ENCODE results near the gene LTBP3.
A peak's percentile ranks its signal among the peaks of the same experiment; 100 is the strongest.

The LTBP3 gene

GRCh38 chr11:65505466-65506289, 52.5 kb downstream of the LTBP3 start:
- DNase-seq, result peak; percentile 37

GRCh38 chr11:65504674-65505465, 53.3 kb downstream of the LTBP3 start:
- DNase-seq, result peak; percentile 41

DNA sequence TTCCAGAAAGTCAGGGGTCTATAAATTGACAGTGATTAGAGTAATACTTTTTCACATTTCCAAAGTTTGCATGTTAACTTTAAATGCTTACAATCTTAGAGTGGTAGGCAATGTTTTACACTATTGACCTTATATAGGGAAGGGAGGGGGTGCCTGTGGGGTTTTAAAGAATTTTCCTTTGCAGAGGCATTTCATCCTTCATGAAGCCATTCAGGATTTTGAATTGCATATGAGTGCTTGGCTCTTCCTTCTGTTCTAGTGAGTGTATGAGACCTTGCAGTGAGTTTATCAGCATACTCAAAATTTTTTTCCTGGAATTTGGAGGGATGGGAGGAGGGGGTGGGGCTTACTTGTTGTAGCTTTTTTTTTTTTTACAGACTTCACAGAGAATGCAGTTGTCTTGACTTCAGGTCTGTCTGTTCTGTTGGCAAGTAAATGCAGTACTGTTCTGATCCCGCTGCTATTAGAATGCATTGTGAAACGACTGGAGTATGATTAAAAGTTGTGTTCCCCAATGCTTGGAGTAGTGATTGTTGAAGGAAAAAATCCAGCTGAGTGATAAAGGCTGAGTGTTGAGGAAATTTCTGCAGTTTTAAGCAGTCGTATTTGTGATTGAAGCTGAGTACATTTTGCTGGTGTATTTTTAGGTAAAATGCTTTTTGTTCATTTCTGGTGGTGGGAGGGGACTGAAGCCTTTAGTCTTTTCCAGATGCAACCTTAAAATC, 54.0 kb downstream of the LTBP3 start:
- peak; percentile 74 for DNase-seq

GRCh38 chr11:65503368-65503948, 54.7 kb downstream of the LTBP3 start:
- DNase-seq, result peak; percentile 19

GRCh38 chr11:65502555-65503367, 55.4 kb downstream of the LTBP3 start:
- DNase-seq, result peak; percentile 57

DNA sequence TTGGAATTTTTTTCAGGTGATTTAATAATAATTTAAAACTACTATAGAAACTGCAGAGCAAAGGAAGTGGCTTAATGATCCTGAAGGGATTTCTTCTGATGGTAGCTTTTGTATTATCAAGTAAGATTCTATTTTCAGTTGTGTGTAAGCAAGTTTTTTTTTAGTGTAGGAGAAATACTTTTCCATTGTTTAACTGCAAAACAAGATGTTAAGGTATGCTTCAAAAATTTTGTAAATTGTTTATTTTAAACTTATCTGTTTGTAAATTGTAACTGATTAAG, 55.9 kb downstream of the LTBP3 start:
- DNase-seq, result no peak

- peak; percentile 51 for DNase-seq
Observed at GRCh38 chr11:65501472-65502273, 56.5 kb downstream of the LTBP3 start.

DNA sequence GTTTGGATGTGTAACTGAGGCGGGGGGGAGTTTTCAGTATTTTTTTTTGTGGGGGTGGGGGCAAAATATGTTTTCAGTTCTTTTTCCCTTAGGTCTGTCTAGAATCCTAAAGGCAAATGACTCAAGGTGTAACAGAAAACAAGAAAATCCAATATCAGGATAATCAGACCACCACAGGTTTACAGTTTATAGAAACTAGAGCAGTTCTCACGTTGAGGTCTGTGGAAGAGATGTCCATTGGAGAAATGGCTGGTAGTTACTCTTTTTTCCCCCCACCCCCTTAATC, 57.0 kb downstream of the LTBP3 start:
- DNase-seq, result no peak

GRCh38 chr11:65500387-65501185, 57.6 kb downstream of the LTBP3 start:
- DNase-seq, result peak; percentile 68

GRCh38 chr11:65499713-65500386, 58.3 kb downstream of the LTBP3 start:
- DNase-seq, result no peak

DNA sequence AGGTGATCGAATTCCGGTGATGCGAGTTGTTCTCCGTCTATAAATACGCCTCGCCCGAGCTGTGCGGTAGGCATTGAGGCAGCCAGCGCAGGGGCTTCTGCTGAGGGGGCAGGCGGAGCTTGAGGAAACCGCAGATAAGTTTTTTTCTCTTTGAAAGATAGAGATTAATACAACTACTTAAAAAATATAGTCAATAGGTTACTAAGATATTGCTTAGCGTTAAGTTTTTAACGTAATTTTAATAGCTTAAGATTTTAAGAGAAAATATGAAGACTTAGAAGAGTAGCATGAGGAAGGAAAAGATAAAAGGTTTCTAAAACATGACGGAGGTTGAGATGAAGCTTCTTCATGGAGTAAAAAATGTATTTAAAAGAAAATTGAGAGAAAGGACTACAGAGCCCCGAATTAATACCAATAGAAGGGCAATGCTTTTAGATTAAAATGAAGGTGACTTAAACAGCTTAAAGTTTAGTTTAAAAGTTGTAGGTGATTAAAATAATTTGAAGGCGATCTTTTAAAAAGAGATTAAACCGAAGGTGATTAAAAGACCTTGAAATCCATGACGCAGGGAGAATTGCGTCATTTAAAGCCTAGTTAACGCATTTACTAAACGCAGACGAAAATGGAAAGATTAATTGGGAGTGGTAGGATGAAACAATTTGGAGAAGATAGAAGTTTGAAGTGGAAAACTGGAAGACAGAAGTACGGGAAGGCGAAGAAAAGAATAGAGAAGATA, 59.0 kb downstream of the LTBP3 start, which contains the start of gene MALAT1:
Gene MALAT1 (plus strand): TSS at position 69 of the 736 bp plus-strand sequence.
- DNase-seq, result peak; percentile 96

GRCh38 chr11:65498727-65498976, 59.5 kb downstream of the LTBP3 start:
- no peak for DNase-seq

DNA sequence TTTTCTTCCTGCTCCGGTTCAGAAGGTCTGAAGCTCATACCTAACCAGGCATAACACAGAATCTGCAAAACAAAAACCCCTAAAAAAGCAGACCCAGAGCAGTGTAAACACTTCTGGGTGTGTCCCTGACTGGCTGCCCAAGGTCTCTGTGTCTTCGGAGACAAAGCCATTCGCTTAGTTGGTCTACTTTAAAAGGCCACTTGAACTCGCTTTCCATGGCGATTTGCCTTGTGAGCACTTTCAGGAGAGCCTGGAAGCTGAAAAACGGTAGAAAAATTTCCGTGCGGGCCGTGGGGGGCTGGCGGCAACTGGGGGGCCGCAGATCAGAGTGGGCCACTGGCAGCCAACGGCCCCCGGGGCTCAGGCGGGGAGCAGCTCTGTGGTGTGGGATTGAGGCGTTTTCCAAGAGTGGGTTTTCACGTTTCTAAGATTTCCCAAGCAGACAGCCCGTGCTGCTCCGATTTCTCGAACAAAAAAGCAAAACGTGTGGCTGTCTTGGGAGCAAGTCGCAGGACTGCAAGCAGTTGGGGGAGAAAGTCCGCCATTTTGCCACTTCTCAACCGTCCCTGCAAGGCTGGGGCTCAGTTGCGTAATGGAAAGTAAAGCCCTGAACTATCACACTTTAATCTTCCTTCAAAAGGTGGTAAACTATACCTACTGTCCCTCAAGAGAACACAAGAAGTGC, 60.0 kb downstream of the LTBP3 start:
- peak; percentile 74 for DNase-seq

DNA sequence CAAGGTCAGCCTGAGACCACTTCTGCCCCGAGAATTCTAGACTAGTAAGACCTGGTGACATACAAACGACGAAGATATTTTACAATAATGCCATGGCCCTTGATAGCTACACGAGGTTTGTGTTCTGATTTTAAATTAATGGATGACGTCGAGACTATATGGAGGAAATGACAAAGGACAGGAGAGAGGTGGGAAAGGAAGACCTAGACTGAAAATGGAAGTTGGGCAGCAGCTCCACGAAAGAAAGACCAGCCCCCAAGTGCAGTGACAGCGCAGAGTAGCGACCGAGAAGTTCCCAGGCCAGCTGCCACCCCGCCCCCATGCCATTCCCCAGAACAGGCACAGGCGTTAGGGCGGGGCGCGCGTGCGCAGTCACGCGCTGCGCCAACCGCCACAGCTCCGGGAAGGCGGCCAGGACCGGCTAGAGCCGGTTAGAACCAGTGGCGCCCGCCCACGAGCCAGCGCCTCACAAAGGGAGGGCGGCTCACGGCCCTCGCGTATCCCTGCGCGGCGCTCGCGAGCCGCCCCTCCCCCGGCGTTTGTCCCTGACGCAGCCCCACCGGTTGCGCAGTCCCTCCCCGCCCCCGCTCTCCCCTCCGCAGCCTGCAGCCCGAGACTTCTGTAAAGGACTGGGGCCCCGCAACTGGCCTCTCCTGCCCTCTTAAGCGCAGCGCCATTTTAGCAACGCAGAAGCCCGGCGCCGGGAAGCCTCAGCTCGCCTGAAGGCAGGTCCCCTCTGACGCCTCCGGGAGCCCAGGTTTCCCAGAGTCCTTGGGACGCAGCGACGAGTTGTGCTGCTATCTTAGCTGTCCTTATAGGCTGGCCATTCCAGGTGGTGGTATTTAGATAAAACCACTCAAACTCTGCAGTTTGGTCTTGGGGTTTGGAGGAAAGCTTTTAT, 60.8 kb downstream of the LTBP3 start:
- DNase-seq, result peak; percentile 99

DNA sequence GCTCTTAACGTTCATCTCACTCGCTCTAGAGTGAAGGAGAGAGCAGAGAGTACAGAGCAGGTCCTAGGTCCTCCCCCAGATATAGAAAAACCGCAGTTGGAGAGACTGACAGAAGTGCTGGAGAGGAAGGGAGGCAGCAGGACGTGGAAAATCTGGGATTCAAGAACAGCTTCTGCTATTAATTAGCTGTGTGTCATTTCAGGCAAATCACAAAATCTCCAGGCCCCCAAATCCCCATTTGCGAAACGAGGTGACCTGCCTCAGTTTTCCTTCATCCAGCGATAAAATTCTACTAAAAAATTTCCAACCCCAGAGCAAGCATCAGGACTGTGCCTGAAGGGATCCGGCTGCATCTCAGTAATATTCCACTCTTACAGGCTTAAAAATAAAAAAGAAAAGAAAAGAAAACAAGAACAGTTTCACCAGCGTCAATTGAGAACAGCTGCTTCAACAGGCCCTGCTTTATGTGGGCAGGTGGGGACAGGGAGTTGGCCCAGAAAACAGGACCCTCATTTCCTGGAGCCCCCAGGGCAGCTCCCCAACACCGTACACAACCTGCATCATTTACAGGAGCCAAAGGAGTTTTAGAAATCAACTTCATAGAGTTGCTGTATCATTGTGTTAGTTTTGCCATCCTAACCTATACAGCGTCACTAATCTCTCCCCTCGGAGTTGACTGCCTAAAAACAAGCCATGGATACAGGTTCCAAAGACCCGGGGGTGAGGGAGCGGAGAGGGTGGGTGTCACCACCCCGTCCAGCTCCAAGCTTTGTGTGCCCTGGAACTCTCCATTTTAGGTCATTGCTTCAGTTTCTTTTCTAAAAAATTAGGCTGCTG, 61.6 kb downstream of the LTBP3 start:
- DNase-seq, result peak; percentile 69

- DNase-seq, result peak; percentile 96
Observed at GRCh38 chr11:65493367-65494176, 64.6 kb downstream of the LTBP3 start.
